ENCODE measurements around the gene SPAG5. TPM values are rescaled to one million over a fixed set of nuclear protein-coding genes. Genes with fewer than 3 reads are reported as not detected.

SPAG5 gene
- total and polyA plus RNA-seq, 9 of the 15 experiments (the other 6 are each of a cell fraction or from before 2014, with no cell fraction given), result 94.4 to 286 (median 151) TPM

DNA sequence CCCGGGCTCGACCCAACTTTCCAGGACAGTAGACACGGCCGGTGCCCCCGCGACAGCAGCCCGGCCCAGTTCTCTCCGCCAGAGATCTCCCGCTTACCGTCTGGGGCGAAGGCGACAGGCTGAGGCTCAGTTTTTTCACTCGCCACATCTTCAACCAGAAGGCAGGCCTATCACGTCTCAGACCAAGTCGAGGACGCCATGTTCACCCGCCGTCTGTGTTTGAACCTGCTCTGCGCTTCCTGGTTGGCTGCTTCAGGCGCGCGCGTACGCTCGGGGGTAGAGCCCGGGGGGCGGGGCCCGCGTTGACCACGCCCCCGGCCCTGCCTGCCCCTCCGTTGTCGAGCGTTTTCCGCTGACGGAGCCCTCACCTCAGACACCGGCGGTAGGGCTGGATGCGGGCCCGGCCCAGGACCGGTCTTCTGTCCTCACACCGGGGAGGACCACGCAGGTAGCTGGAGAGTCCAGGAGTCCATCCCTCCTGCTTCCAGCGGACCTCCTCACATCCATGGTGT lies at the start of gene SPAG5 (continued):
- TF ChIP-seq HNRNPH1 (optimal IDR thresholded peaks at IDR 0.05; ENCODE audit: low read depth, low read length), result no peak
- peak; percentile 34; the same call in 1 of the 2 replicates for TF ChIP-seq ATF1 (CRISPR knock-in tag; IDR thresholded peaks at IDR 0.05)
- TF ChIP-seq ATF1 (tag; IDR thresholded peaks at IDR 0.05), result peak; percentile 86
- 0 out of 2 replicates have a peak, but pooled peaks have one; percentile 44 for TF ChIP-seq NCOA6 (IDR thresholded peaks at IDR 0.05)
- TF ChIP-seq, protein P1, sequence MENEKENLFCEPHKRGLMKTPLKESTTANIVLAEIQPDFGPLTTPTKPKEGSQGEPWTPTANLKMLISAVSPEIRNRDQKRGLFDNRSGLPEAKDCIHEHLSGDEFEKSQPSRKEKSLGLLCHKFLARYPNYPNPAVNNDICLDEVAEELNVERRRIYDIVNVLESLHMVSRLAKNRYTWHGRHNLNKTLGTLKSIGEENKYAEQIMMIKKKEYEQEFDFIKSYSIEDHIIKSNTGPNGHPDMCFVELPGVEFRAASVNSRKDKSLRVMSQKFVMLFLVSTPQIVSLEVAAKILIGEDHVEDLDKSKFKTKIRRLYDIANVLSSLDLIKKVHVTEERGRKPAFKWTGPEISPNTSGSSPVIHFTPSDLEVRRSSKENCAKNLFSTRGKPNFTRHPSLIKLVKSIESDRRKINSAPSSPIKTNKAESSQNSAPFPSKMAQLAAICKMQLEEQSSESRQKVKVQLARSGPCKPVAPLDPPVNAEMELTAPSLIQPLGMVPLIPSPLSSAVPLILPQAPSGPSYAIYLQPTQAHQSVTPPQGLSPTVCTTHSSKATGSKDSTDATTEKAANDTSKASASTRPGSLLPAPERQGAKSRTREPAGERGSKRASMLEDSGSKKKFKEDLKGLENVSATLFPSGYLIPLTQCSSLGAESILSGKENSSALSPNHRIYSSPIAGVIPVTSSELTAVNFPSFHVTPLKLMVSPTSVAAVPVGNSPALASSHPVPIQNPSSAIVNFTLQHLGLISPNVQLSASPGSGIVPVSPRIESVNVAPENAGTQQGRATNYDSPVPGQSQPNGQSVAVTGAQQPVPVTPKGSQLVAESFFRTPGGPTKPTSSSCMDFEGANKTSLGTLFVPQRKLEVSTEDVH (IDR thresholded peaks at IDR 0.05; ENCODE audit: low read depth, partially characterized antibody), result peak; percentile 13
- peak; percentile 74 for TF ChIP-seq RBBP5 (IDR thresholded peaks at IDR 0.05; ENCODE audit: borderline replicate concordance, insufficient read depth, low read length, poor library complexity, severe bottlenecking)
- no peak for TF ChIP-seq ZBTB17 (CRISPR knock-in tag; IDR thresholded peaks at IDR 0.05)
- TF ChIP-seq TFAM (CRISPR knock-in tag; conservative IDR thresholded peaks at IDR 0.05), result no peak
- 0 out of 2 replicates have a peak, but pooled peaks have one; percentile 14 for TF ChIP-seq SMAD3 (CRISPR knock-in tag; conservative IDR thresholded peaks at IDR 0.05)
- 0 out of 2 replicates have a peak, but pooled peaks have one; percentile 40 for TF ChIP-seq ZNF589 (CRISPR knock-in tag; IDR thresholded peaks at IDR 0.05; ENCODE audit: low read depth)
- peak; percentile 97 for TF ChIP-seq FOXM1 (IDR thresholded peaks at IDR 0.05; ENCODE audit: low read depth)
- no peak for TF ChIP-seq FOXM1 (CRISPR knock-in tag; IDR thresholded peaks at IDR 0.05; ENCODE audit: low read depth)
- no peak for TF ChIP-seq SMARCC2 (IDR thresholded peaks at IDR 0.05; ENCODE audit: low read depth)
- peak; percentile 47; the same call in 1 of the 2 replicates for TF ChIP-seq CHCHD3 (CRISPR knock-in tag; IDR thresholded peaks at IDR 0.05)
- TF ChIP-seq TOE1 (IDR thresholded peaks at IDR 0.05; ENCODE audit: borderline replicate concordance), result 0 out of 2 replicates have a peak, but pooled peaks have one; percentile 46
- peak; percentile 3; the same call in 1 of the 2 replicates for TF ChIP-seq TOE1 (CRISPR knock-in tag; IDR thresholded peaks at IDR 0.05; ENCODE audit: borderline replicate concordance, low read depth)
- TF ChIP-seq POLR2AphosphoS2 (IDR thresholded peaks at IDR 0.05; ENCODE audit: low read length), result peak; percentile 79; the same call in 1 of the 2 replicates
- TF ChIP-seq NFE2 (IDR thresholded peaks at IDR 0.05; ENCODE audit: low read depth), result no peak
- TF ChIP-seq, protein P2, sequence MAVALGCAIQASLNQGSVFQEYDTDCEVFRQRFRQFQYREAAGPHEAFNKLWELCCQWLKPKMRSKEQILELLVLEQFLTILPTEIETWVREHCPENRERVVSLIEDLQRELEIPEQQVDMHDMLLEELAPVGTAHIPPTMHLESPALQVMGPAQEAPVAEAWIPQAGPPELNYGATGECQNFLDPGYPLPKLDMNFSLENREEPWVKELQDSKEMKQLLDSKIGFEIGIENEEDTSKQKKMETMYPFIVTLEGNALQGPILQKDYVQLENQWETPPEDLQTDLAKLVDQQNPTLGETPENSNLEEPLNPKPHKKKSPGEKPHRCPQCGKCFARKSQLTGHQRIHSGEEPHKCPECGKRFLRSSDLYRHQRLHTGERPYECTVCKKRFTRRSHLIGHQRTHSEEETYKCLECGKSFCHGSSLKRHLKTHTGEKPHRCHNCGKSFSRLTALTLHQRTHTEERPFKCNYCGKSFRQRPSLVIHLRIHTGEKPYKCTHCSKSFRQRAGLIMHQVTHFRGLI (CRISPR knock-in tag; IDR thresholded peaks at IDR 0.05), result peak; percentile 98; the same call in 1 of the 2 replicates
- TF ChIP-seq MBD2 (IDR thresholded peaks at IDR 0.05; ENCODE audit: borderline replicate concordance, low read depth), result peak; percentile 67; the same call in 1 of the 2 replicates
- TF ChIP-seq, protein P3, sequence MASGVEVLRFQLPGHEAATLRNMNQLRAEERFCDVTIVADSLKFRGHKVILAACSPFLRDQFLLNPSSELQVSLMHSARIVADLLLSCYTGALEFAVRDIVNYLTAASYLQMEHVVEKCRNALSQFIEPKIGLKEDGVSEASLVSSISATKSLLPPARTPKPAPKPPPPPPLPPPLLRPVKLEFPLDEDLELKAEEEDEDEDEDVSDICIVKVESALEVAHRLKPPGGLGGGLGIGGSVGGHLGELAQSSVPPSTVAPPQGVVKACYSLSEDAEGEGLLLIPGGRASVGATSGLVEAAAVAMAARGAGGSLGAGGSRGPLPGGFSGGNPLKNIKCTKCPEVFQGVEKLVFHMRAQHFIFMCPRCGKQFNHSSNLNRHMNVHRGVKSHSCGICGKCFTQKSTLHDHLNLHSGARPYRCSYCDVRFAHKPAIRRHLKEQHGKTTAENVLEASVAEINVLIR (CRISPR knock-in tag; IDR thresholded peaks at IDR 0.05), result no peak
- no peak; the same call in 1 of the 2 replicates for TF ChIP-seq ZKSCAN1 (IDR thresholded peaks at IDR 0.05; ENCODE audit: low read depth, low read length)
- TF ChIP-seq MEF2D (tag; conservative IDR thresholded peaks at IDR 0.05; ENCODE audit: low read depth), result no peak

Measured in K562 (cell line).